Mesendoderm (in vitro differentiated cells): ENCODE results near the gene IPMK.

Experiments used
- DNase-seq: peaks from one replicate; pipeline ENCODE4 v3.0.0; 2013
- H2AK5ac ChIP-seq: 2 replicates; pipeline ENCODE4 v1.6.1; 2013; ENCODE audit warnings: low read length, inconsistent platforms
- H2BK120ac ChIP-seq: 2 replicates; pipeline ENCODE4 v1.6.1; 2013; ENCODE audit warnings: low read depth, mild to moderate bottlenecking, low read length, moderate library complexity, mixed read lengths
- H2BK15ac ChIP-seq: replicated peaks from 2 replicates; pipeline ENCODE4 v1.6.1; 2013; ENCODE audit warnings: low read depth, mild to moderate bottlenecking, moderate library complexity
- H2BK5ac ChIP-seq: 2 replicates; pipeline ENCODE4 v1.6.1; 2013; ENCODE audit warnings: low read length, inconsistent platforms
- H3K18ac ChIP-seq: 2 replicates; pipeline ENCODE4 v1.6.1; 2013; ENCODE audit warnings: mild to moderate bottlenecking, low read length, mixed read lengths
- H3K23ac ChIP-seq: one replicate; pipeline ENCODE4 v1.6.1; 2013; ENCODE audit warnings: low read length
- H3K27ac ChIP-seq: 2 replicates; pipeline ENCODE4 v1.5.1; 2013; ENCODE audit warnings: low read depth, mild to moderate bottlenecking, inconsistent platforms, low read length, moderate library complexity
- H3K27me3 ChIP-seq: 2 replicates; pipeline ENCODE4 v1.6.1; 2013; ENCODE audit warnings: low read length, control low read depth, mild to moderate bottlenecking, inconsistent platforms; ENCODE audit not compliant: insufficient read depth, poor library complexity
- H3K36me3 ChIP-seq: 2 replicates; pipeline ENCODE4 v1.6.1; 2013; ENCODE audit warnings: low read length, inconsistent platforms; ENCODE audit not compliant: control insufficient read depth, insufficient read depth
- H3K4ac ChIP-seq: one replicate; pipeline ENCODE4 v1.6.1; 2013; ENCODE audit warnings: low read depth, mild to moderate bottlenecking, low read length, moderate library complexity
- H3K4me1 ChIP-seq: 2 replicates; pipeline ENCODE4 v1.6.1; 2013; ENCODE audit warnings: low read depth, low read length, inconsistent platforms; ENCODE audit not compliant: control insufficient read depth
- H3K4me2 ChIP-seq: 2 replicates; pipeline ENCODE4 v1.6.1; 2013; ENCODE audit warnings: low read length
- H3K4me3 ChIP-seq: 2 replicates; pipeline ENCODE4 v1.5.1; 2013; ENCODE audit warnings: mild to moderate bottlenecking, low read length
- H3K56ac ChIP-seq: one replicate; pipeline ENCODE4 v1.6.1; 2013; ENCODE audit warnings: low read length
- H3K79me1 ChIP-seq: 2 replicates; pipeline ENCODE4 v1.6.1; 2013; ENCODE audit warnings: low read length, inconsistent platforms
- H3K79me2 ChIP-seq: 2 replicates; pipeline ENCODE4 v1.6.1; 2013; ENCODE audit warnings: mild to moderate bottlenecking, low read length; ENCODE audit not compliant: control insufficient read depth, insufficient read depth
- H3K9ac ChIP-seq: 2 replicates; pipeline ENCODE4 v1.6.1; 2013; ENCODE audit warnings: low read length, inconsistent platforms
- H4K5ac ChIP-seq: one replicate; pipeline ENCODE4 v1.6.1; 2013; ENCODE audit warnings: low read length
- H4K8ac ChIP-seq: one replicate; pipeline ENCODE4 v1.6.1; 2013; ENCODE audit warnings: low read depth, mild to moderate bottlenecking, control low read depth, low read length, moderate library complexity
- WGBS: extraction: QIAGEN DNeasy Blood & Tissue Kit; methylation state at CpG from one replicate; pipeline ENCODE4 v1.1.7; 2013; ENCODE audit warnings: low lambda C conversion rate, missing lambda C conversion rate; ENCODE audit not compliant: insufficient coverage; ENCODE audit errors: extremely low coverage; 5-methylcytosine and 5-hydroxymethylcytosine counted together

IPMK gene

GRCh38 chr10:58302254-58302653 lies 34.6 kb upstream of the IPMK start:
- no peaks in the 10 kb centered on the region for H3K27me3 ChIP-seq
- no peak overlapping the region for H3K56ac ChIP-seq
- no peak overlapping the region for H2AK5ac ChIP-seq
- no peak overlapping the region for H3K18ac ChIP-seq
- no peak overlapping the region for H3K4me2 ChIP-seq
- no peak overlapping the region for H3K23ac ChIP-seq
- H3K4ac ChIP-seq, result no peak overlapping the region
- no peak overlapping the region for H3K27ac ChIP-seq
- H4K8ac ChIP-seq, result no peak overlapping the region
- no peak overlapping the region for H3K4me3 ChIP-seq
- no peak for DNase-seq
- H3K36me3 ChIP-seq, result no peaks in the 10 kb centered on the region
- H3K79me2 ChIP-seq, result no peaks in the 10 kb centered on the region
- WGBS, result no CpG with 5 or more reads among the region's 2 CpGs
- H3K79me1 ChIP-seq, result no peaks in the 10 kb centered on the region
- no peak overlapping the region for H2BK5ac ChIP-seq
- H2BK15ac ChIP-seq, result no peak overlapping the region
- no peaks in the 10 kb centered on the region for H3K4me1 ChIP-seq
- no peak overlapping the region for H4K5ac ChIP-seq
- H3K9ac ChIP-seq, result no peak overlapping the region
- H2BK120ac ChIP-seq, result no peak overlapping the region

- Histone ChIP-seq H3K27me3 (no peaks in the 10 kb centered on the region), H3K23ac (no peak overlapping the region), H2BK5ac (no peak overlapping the region), H4K8ac (no peak overlapping the region), H3K4me3 (no peak overlapping the region), H3K9ac (no peak overlapping the region), H3K79me1 (no peaks in the 10 kb centered on the region), H2BK15ac (no peak overlapping the region), H3K36me3 (no peaks in the 10 kb centered on the region), H3K4me1 (no peaks in the 10 kb centered on the region), H4K5ac (no peak overlapping the region), H2AK5ac (no peak overlapping the region), H3K4ac (no peak overlapping the region), H3K79me2 (no peaks in the 10 kb centered on the region), H2BK120ac (no peak overlapping the region), H3K27ac (no peak overlapping the region), H3K4me2 (no peak overlapping the region), H3K56ac (no peak overlapping the region), H3K18ac (no peak overlapping the region)
- DNase-seq, result no peak
These were observed 33.0 kb upstream of the IPMK start for GRCh38 chr10:58300676-58301075.

- Histone ChIP-seq H3K23ac (no peak overlapping the region), H2BK15ac (no peak overlapping the region), H3K4me3 (no peak overlapping the region), H4K5ac (no peak overlapping the region), H3K4ac (no peak overlapping the region), H2AK5ac (no peak overlapping the region), H2BK120ac (no peak overlapping the region), H3K79me1 (no peaks in the 10 kb centered on the region), H3K4me2 (no peak overlapping the region), H3K27me3 (no peaks in the 10 kb centered on the region), H4K8ac (no peak overlapping the region), H3K56ac (no peak overlapping the region), H3K36me3 (no peaks in the 10 kb centered on the region), H3K4me1 (no peaks in the 10 kb centered on the region), H3K79me2 (no peaks in the 10 kb centered on the region), H3K18ac (no peak overlapping the region), H3K9ac (no peak overlapping the region), H2BK5ac (no peak overlapping the region), H3K27ac (no peak overlapping the region)
- DNase-seq, result peak; percentile 76
- no CpG with 5 or more reads among the region's 4 CpGs for WGBS
These were observed 31.9 kb upstream of the IPMK start for GRCh38 chr10:58299580-58299979.

DNA sequence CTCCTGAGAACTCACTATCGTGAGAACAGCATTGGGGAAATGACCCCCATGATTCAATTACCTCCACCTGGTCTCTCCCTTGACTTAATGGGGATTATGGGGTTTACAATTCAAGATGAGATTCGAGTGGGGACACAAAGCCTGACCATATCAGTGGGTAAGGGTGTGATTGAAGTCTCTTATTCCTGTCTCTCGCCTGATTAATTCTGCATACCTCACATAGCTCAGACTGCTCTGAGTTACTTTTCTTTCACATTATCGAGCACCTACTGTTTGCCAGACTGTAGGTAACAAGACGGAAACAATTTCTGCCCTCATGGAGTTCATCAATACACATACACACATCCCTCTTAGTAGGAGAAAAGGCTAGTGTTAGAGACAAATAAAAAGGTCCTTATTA lies 26.3 kb upstream of the IPMK start:
- Histone ChIP-seq H3K27ac (no peak overlapping the region), H3K56ac (no peak overlapping the region), H3K18ac (no peak overlapping the region), H3K4me2 (no peak overlapping the region), H3K36me3 (no peaks in the 10 kb centered on the region), H2BK5ac (no peak overlapping the region), H3K4me3 (no peak overlapping the region), H3K4ac (no peak overlapping the region), H2AK5ac (no peak overlapping the region), H2BK120ac (no peak overlapping the region), H3K79me2 (no peaks in the 10 kb centered on the region), H3K79me1 (no peaks in the 10 kb centered on the region), H3K9ac (no peak overlapping the region), H4K8ac (no peak overlapping the region), H3K4me1 (no peaks in the 10 kb centered on the region), H4K5ac (no peak overlapping the region), H2BK15ac (no peak overlapping the region), H3K27me3 (no peaks in the 10 kb centered on the region), H3K23ac (no peak overlapping the region)
- no CpG with 5 or more reads among the region's 5 CpGs for WGBS
- peak; percentile 63 for DNase-seq

- Histone ChIP-seq H3K4me2 (no peak overlapping the region), H3K36me3 (no peaks in the 10 kb centered on the region), H2BK15ac (no peak overlapping the region), H3K9ac (no peak overlapping the region), H3K56ac (no peak overlapping the region), H3K79me2 (no peaks in the 10 kb centered on the region), H2BK5ac (no peak overlapping the region), H2AK5ac (no peak overlapping the region), H3K27ac (no peak overlapping the region), H4K5ac (no peak overlapping the region), H3K4me3 (no peak overlapping the region), H3K4me1 (no peaks in the 10 kb centered on the region), H3K23ac (no peak overlapping the region), H3K27me3 (no peaks in the 10 kb centered on the region), H3K18ac (no peak overlapping the region), H2BK120ac (no peak overlapping the region), H3K79me1 (no peaks in the 10 kb centered on the region), H3K4ac (no peak overlapping the region), H4K8ac (no peak overlapping the region)
- peak; percentile 35 for DNase-seq
- no CpG with 5 or more reads among the region's 5 CpGs for WGBS
These were observed 24.0 kb upstream of the IPMK start for GRCh38 chr10:58291538-58292174.

DNA sequence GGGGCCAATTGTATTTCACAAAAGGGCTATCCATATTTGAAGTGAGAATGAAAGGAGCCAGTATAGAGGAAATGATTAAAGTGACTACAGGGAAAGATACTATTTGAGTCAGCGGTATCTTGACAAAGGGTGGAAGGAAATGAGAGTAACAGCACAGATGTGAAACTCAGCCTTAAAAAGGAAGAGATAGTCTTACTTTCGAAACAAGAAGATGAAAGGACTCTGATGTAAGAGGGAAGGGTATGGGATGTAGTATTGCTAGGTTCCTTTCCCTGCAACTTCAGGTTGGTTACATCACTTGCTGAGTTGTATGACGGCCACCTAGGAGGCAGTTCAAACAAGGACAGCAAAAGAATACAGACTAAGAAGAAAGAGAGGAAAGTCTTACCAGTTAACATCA lies 14.9 kb upstream of the IPMK start:
- no peak overlapping the region for H4K5ac ChIP-seq
- WGBS, result no CpG with 5 or more reads among the region's 3 CpGs
- no peak overlapping the region for H3K4me2 ChIP-seq
- H3K4me1 ChIP-seq, result no peaks in the 10 kb centered on the region
- H3K36me3 ChIP-seq, result no peaks in the 10 kb centered on the region
- no peak overlapping the region for H3K18ac ChIP-seq
- H3K27ac ChIP-seq, result no peak overlapping the region
- no peaks in the 10 kb centered on the region for H3K79me2 ChIP-seq
- H3K56ac ChIP-seq, result no peak overlapping the region
- H3K9ac ChIP-seq, result no peak overlapping the region
- no peaks in the 10 kb centered on the region for H3K79me1 ChIP-seq
- no peak overlapping the region for H2BK5ac ChIP-seq
- no peak overlapping the region for H4K8ac ChIP-seq
- no peak overlapping the region for H2AK5ac ChIP-seq
- H3K4ac ChIP-seq, result no peak overlapping the region
- no peak overlapping the region for H2BK15ac ChIP-seq
- no peak overlapping the region for H2BK120ac ChIP-seq
- H3K4me3 ChIP-seq, result no peak overlapping the region
- no peaks in the 10 kb centered on the region for H3K27me3 ChIP-seq
- H3K23ac ChIP-seq, result no peak overlapping the region
- DNase-seq, result peak; percentile 27
